ENCODE measurements around the gene DOCK4. TPM values are rescaled to one million over a fixed set of nuclear protein-coding genes. Genes with fewer than 3 reads are reported as not detected.

DOCK4 gene
- total RNA-seq, 1 experiment from 2014 or later, result 31.4 TPM

DNA sequence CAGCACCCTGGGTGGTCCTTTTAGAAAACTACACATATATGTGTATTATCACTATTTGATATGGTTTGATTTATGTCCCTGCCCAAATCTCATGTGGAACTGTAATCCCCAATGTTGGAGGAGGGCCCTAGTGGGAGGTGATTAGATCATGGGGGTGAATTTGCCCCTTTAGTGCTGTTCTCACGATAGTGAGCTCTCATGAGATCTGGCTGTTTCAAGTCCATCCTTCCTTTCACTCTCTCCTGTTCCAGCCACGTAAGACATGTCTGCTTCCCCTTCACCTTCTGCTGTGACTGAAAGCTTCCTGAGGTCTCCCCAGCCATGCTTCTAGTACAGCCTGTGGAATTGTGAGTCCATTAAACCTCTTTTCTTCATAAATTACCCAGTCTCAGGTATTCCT, 37.3 kb downstream of the DOCK4 start:
- TF ChIP-seq, protein P1, sequence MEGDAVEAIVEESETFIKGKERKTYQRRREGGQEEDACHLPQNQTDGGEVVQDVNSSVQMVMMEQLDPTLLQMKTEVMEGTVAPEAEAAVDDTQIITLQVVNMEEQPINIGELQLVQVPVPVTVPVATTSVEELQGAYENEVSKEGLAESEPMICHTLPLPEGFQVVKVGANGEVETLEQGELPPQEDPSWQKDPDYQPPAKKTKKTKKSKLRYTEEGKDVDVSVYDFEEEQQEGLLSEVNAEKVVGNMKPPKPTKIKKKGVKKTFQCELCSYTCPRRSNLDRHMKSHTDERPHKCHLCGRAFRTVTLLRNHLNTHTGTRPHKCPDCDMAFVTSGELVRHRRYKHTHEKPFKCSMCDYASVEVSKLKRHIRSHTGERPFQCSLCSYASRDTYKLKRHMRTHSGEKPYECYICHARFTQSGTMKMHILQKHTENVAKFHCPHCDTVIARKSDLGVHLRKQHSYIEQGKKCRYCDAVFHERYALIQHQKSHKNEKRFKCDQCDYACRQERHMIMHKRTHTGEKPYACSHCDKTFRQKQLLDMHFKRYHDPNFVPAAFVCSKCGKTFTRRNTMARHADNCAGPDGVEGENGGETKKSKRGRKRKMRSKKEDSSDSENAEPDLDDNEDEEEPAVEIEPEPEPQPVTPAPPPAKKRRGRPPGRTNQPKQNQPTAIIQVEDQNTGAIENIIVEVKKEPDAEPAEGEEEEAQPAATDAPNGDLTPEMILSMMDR (IDR thresholded peaks at IDR 0.05; ENCODE audit: unreplicated experiment), result no peak
- no peaks in the 10 kb centered on the region for H3K27me3 Mint-ChIP-seq (ENCODE audit: insufficient read depth, unreplicated experiment)
- ChIA-PET POLR2A (interaction anchor here (1.6 kb wide), 1 partner anchor 18 kb away, joined by 3 read pairs; no protein-coding TSS in a partner anchor), CTCF (interaction anchor here (1.5 kb wide), 1 partner anchor 10 kb away, joined by 3 read pairs; no protein-coding TSS in a partner anchor)
- no peaks in the 10 kb centered on the region for H3K36me3 Mint-ChIP-seq (ENCODE audit: insufficient read depth, unreplicated experiment)
- no peaks in the 10 kb centered on the region for H3K9me3 Mint-ChIP-seq (ENCODE audit: unreplicated experiment)
- BruUV-seq (replicated peaks), result no TSS peak
- no peak overlapping the region for H3K4me3 Mint-ChIP-seq (ENCODE audit: unreplicated experiment)
- intact Hi-C loops (cut with micrococcal nuclease), result no loop called here
- DNase-seq (ENCODE audit: unreplicated experiment), result no peak
- H3K4me1 Mint-ChIP-seq (ENCODE audit: insufficient read depth, unreplicated experiment), result no peaks in the 10 kb centered on the region
- H3K27ac Mint-ChIP-seq (ENCODE audit: low read depth, unreplicated experiment), result no peak overlapping the region

DNA sequence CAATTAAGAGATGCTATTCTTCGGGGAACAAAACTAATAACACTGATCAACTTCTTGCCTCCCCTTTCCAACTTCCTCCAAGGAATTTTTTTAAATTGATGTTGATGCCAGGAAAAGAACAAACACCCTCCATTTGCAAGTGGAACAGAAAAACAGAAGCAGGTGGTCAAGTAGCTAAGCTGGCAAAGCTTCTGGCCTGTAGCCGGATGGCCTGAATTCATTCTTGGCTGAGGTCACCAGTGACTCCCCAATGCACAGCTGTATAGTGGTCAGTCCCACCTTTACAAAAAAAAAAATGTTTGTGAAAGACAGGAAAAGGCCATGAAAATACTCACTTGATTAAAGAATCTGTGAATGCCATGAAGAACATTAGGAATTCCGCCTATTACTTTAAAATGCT, 39.1 kb downstream of the DOCK4 start:
- Mint-ChIP-seq H3K4me3 (ENCODE audit: unreplicated experiment) (no peak overlapping the region), H3K4me1 (ENCODE audit: insufficient read depth, unreplicated experiment) (peaks cover 11% of the 10 kb centered on the region), H3K36me3 (ENCODE audit: insufficient read depth, unreplicated experiment) (no peaks in the 10 kb centered on the region), H3K27ac (ENCODE audit: low read depth, unreplicated experiment) (no peak overlapping the region), H3K27me3 (ENCODE audit: insufficient read depth, unreplicated experiment) (no peaks in the 10 kb centered on the region), H3K9me3 (ENCODE audit: unreplicated experiment) (no peaks in the 10 kb centered on the region)
- ChIA-PET POLR2A (interaction anchor here (0.7 kb wide), 1 partner anchor 18 kb away, joined by 3 read pairs; no protein-coding TSS in a partner anchor), CTCF (interaction anchor here (0.7 kb wide), 2 partner anchors 405 to 799 kb away, joined by 3 read pairs; no protein-coding TSS in a partner anchor)
- DNase-seq (ENCODE audit: unreplicated experiment), result no peak
- no TSS peak for BruUV-seq (replicated peaks)
- TF ChIP-seq, protein P1 (IDR thresholded peaks at IDR 0.05; ENCODE audit: unreplicated experiment), result no peak
- intact Hi-C loops (cut with micrococcal nuclease), result no loop called here

DNA sequence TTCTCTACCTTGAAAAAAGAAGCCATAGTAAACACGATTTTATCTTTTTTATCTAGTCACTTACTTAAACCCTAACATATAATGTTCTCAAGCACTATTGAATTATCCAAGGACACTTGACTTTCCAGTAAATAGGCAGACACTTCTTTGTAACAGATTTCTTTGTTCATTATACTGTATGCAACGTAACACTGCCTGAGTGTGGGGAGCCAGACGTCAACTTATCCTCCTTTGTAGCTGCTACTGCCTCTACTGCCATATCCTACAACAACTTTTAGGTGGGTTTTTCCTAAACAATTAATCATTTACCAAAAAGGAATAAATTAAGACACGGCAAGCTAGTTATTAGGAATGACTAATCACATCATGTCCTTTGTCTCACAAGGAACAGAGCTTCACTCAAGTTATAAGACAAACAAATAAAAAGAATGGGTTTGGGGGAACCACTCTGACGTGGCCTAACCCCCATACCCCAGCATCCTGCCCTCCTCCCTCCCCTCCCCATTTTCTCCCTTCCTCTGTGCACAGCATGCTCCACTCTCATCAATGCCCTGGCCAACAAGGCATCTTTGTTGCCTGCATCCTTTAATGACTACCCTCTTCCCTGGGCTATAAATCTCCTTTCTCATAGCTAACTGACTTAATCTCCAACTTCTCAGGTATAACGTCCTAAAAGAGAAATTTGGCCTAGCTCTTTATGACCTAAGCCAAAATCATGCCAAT, 43.3 kb downstream of the DOCK4 start:
- no TSS peak for BruUV-seq (replicated peaks)
- TF ChIP-seq, protein P1 (IDR thresholded peaks at IDR 0.05; ENCODE audit: unreplicated experiment), result no peak
- Mint-ChIP-seq H3K4me3 (ENCODE audit: unreplicated experiment) (no peak overlapping the region), H3K27ac (ENCODE audit: low read depth, unreplicated experiment) (no peak overlapping the region), H3K9me3 (ENCODE audit: unreplicated experiment) (no peaks in the 10 kb centered on the region), H3K4me1 (ENCODE audit: insufficient read depth, unreplicated experiment) (peaks cover 21% of the 10 kb centered on the region), H3K36me3 (ENCODE audit: insufficient read depth, unreplicated experiment) (no peaks in the 10 kb centered on the region), H3K27me3 (ENCODE audit: insufficient read depth, unreplicated experiment) (no peaks in the 10 kb centered on the region)
- CTCF ChIA-PET, result interaction anchor here (0.6 kb wide), 1 partner anchor 214 kb away, joined by 4 read pairs; no protein-coding TSS in a partner anchor
- intact Hi-C loops (cut with micrococcal nuclease), result no loop called here
- DNase-seq (ENCODE audit: unreplicated experiment), result no peak
- POLR2A ChIA-PET, result no interaction called here

DNA sequence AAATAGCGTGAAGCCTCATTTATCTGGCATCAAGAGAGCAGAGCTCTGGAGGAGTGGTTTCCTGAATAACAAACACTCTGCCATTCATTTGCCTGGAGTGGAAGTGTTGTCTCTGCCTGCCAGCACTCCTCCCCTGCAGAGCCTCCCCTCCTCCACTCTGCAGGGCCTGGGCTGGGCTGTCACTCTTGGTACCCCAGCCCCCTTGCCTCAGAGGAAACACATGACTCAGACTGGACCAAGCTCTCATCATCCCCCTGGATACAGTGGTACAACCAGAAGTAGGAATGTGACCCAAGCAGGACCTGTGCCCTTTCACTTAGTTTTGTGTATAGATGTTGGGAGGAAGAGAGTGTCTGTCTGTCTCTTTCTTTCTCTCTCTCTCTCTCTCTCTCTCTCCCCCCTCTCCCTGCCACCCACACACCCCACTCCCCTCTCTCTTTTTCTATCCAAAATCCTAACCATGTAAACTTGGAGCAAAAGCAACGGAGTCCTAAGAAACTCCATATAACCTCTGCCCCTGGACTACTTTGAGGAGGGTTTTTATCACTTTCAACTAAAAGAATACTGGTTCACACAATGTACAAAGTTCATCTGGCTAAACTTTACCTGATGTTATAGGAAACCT, 43.9 kb downstream of the DOCK4 start:
- DNase-seq (ENCODE audit: unreplicated experiment), result peak; percentile 28
- no peak overlapping the region for H3K27ac Mint-ChIP-seq (ENCODE audit: low read depth, unreplicated experiment)
- BruUV-seq (replicated peaks), result no TSS peak
- intact Hi-C loops (cut with micrococcal nuclease), result no loop called here
- TF ChIP-seq, protein P1 (IDR thresholded peaks at IDR 0.05; ENCODE audit: unreplicated experiment), result no peak
- H3K36me3 Mint-ChIP-seq (ENCODE audit: insufficient read depth, unreplicated experiment), result no peaks in the 10 kb centered on the region
- H3K9me3 Mint-ChIP-seq (ENCODE audit: unreplicated experiment), result no peaks in the 10 kb centered on the region
- no peaks in the 10 kb centered on the region for H3K27me3 Mint-ChIP-seq (ENCODE audit: insufficient read depth, unreplicated experiment)
- POLR2A ChIA-PET, result no interaction called here
- no peak overlapping the region for H3K4me3 Mint-ChIP-seq (ENCODE audit: unreplicated experiment)
- CTCF ChIA-PET, result interaction anchor here (0.9 to 1.0 kb wide), 2 partner anchors 43 to 149 kb away, joined by 3 to 5 read pairs; no protein-coding TSS in a partner anchor
- H3K4me1 Mint-ChIP-seq (ENCODE audit: insufficient read depth, unreplicated experiment), result peaks cover 26% of the 10 kb centered on the region

Data from MCF 10A (cell line).